Neuronal stem cell (in vitro differentiated cells): ENCODE results near the gene OR1E1.
"Not testable (repeated sequence)": the region's sequence is repeated elsewhere in the genome, so short reads cannot be mapped to it uniquely, and the experiment has no call there.

Experiments used
- DNase-seq: peaks from one replicate; pipeline ENCODE4 v3.0.0-alpha.2; 2013; ENCODE audit warnings: low spot score
- H2AFZ ChIP-seq: one replicate; pipeline ENCODE4 v1.6.1; 2013; ENCODE audit warnings: mild to moderate bottlenecking, low read length, inconsistent platforms
- H2AK5ac ChIP-seq: 2 replicates; pipeline ENCODE4 v1.6.1; 2013; ENCODE audit warnings: low read depth, mild to moderate bottlenecking, inconsistent platforms, low read length, moderate library complexity, mixed read lengths
- H2BK120ac ChIP-seq: 2 replicates; pipeline ENCODE4 v1.6.1; 2013; ENCODE audit warnings: low read depth, mild to moderate bottlenecking, inconsistent platforms, low read length, moderate library complexity, mixed read lengths
- H2BK12ac ChIP-seq: one replicate; pipeline ENCODE4 v1.6.1; 2013; ENCODE audit warnings: low read length, inconsistent platforms
- H2BK15ac ChIP-seq: 2 replicates; pipeline ENCODE4 v1.6.1; 2013; ENCODE audit warnings: mild to moderate bottlenecking, low read length, inconsistent platforms, mixed read lengths
- H2BK5ac ChIP-seq: one replicate; pipeline ENCODE4 v1.6.1; 2013; ENCODE audit warnings: inconsistent platforms, mild to moderate bottlenecking, low read length, moderate library complexity
- H3K14ac ChIP-seq: one replicate; pipeline ENCODE4 v1.6.1; 2013; ENCODE audit warnings: low read length, inconsistent platforms
- H3K18ac ChIP-seq: 2 replicates; pipeline ENCODE4 v1.6.1; 2013; ENCODE audit warnings: low read length, inconsistent platforms
- H3K23ac ChIP-seq: 2 replicates; pipeline ENCODE4 v1.6.1; 2013; ENCODE audit warnings: low read depth, mild to moderate bottlenecking, mixed read lengths, low read length, inconsistent platforms; ENCODE audit not compliant: poor library complexity
- H3K27ac ChIP-seq: replicated peaks from 3 replicates; pipeline ENCODE4 v1.5.1; 2013; ENCODE audit warnings: low read length, inconsistent platforms
- H3K27me3 ChIP-seq, 3 experiments: 2 replicates each; pipeline ENCODE4 v1.6.1; 2013; ENCODE audit warnings: low read length in 3 of 3, mild to moderate bottlenecking in 2 of 3, inconsistent platforms in 1 of 3, low read depth in 1 of 3, mixed read lengths in 1 of 3, moderate library complexity in 1 of 3; ENCODE audit not compliant: control insufficient read depth in 3 of 3, insufficient read depth in 3 of 3
- H3K36me3 ChIP-seq, 2 donors: replicated peaks in 1 of 2; 2 replicates each; pipeline ENCODE4 v1.6.1; 2013; ENCODE audit warnings: low read length in 2 of 2; ENCODE audit not compliant: control insufficient read depth in 2 of 2, insufficient read depth in 2 of 2
- H3K4ac ChIP-seq: 2 replicates; pipeline ENCODE4 v1.6.1; 2013; ENCODE audit warnings: inconsistent platforms, mild to moderate bottlenecking, low read length, moderate library complexity
- H3K4me1 ChIP-seq, 2 donors: 1 replicate in 1 of 2; 2 replicates in 1 of 2; pipeline ENCODE4 v1.6.1; 2013; ENCODE audit warnings: low read length in 2 of 2, low read depth in 1 of 2; ENCODE audit not compliant: control insufficient read depth in 2 of 2, insufficient read depth in 1 of 2
- H3K4me2 ChIP-seq: one replicate; pipeline ENCODE4 v1.6.1; 2013; ENCODE audit warnings: mild to moderate bottlenecking, low read length, inconsistent platforms; ENCODE audit not compliant: insufficient read depth, poor library complexity, severe bottlenecking
- H3K4me3 ChIP-seq, 2 donors: 2 replicates each; pipeline ENCODE4 v1.5.1; 2013; ENCODE audit warnings: low read length in 2 of 2, mild to moderate bottlenecking in 2 of 2, inconsistent platforms in 1 of 2, moderate library complexity in 1 of 2
- H3K79me1 ChIP-seq: one replicate; pipeline ENCODE4 v1.6.1; 2013; ENCODE audit warnings: low read depth, mild to moderate bottlenecking, inconsistent platforms, low read length, moderate library complexity
- H3K9ac ChIP-seq: one replicate; pipeline ENCODE4 v1.6.1; 2013; ENCODE audit warnings: mild to moderate bottlenecking, low read depth, low read length, inconsistent platforms; ENCODE audit not compliant: poor library complexity
- H3K9me3 ChIP-seq, 2 donors: replicated peaks in 1 of 2; 2 replicates each; pipeline versions ENCODE3 to v1.6.1; 2013; ENCODE audit warnings: low read length in 2 of 2, mild to moderate bottlenecking in 2 of 2, inconsistent platforms in 1 of 2, low read depth in 1 of 2, mixed read lengths in 1 of 2, moderate library complexity in 1 of 2; ENCODE audit not compliant: control insufficient read depth in 2 of 2, insufficient read depth in 1 of 2
- H4K8ac ChIP-seq: one replicate; pipeline ENCODE4 v1.6.1; 2013; ENCODE audit warnings: low read depth, mild to moderate bottlenecking, inconsistent platforms, low read length, moderate library complexity
- H4K91ac ChIP-seq: one replicate; pipeline ENCODE4 v1.6.1; 2013; ENCODE audit warnings: low read length, low read depth, mild to moderate bottlenecking, inconsistent platforms; ENCODE audit not compliant: poor library complexity
- WGBS, 2 donors: extraction: QIAGEN DNeasy Blood & Tissue Kit; methylation state at CpG; one replicate each; pipeline ENCODE4 v1.1.7; 2013; ENCODE audit warnings: missing lambda C conversion rate in 2 of 2, mixed read lengths in 1 of 2; ENCODE audit not compliant: insufficient read length in 2 of 2, insufficient replicate concordance in 1 of 2; ENCODE audit errors: extremely low coverage in 2 of 2; 5-methylcytosine and 5-hydroxymethylcytosine counted together

Gene OR1E1

GRCh38 chr17:3400055-3400454 is 1.8 kb upstream of the OR1E1 start:
- H3K4me2 ChIP-seq, result no peak overlapping the region
- H2AK5ac ChIP-seq, result no peak overlapping the region
- no peaks in the 10 kb centered on the region for H3K36me3 ChIP-seq
- no peak overlapping the region for H3K9ac ChIP-seq
- no peak overlapping the region for H2BK15ac ChIP-seq
- no peak overlapping the region for H3K27ac ChIP-seq
- H4K91ac ChIP-seq, result no peak overlapping the region
- H3K79me1 ChIP-seq, result no peaks in the 10 kb centered on the region
- H2BK5ac ChIP-seq, result no peak overlapping the region
- H4K8ac ChIP-seq, result no peak overlapping the region
- H3K4me3 ChIP-seq, result no peak overlapping the region
- no peaks in the 10 kb centered on the region for H3K4me1 ChIP-seq
- no peak overlapping the region for H3K14ac ChIP-seq
- H3K4ac ChIP-seq, result no peak overlapping the region
- no peak overlapping the region for H2BK120ac ChIP-seq
- no peak overlapping the region for H2BK12ac ChIP-seq
- H3K23ac ChIP-seq, result no peak overlapping the region
- no peaks in the 10 kb centered on the region for H3K27me3 ChIP-seq
- WGBS, 2 donors, result no CpG with 5 or more reads among the region's 6 CpGs
- no peak for DNase-seq
- peaks cover 0 to 4% of the 10 kb centered on the region in 2 donors for H3K9me3 ChIP-seq
- no peak overlapping the region for H2AFZ ChIP-seq
- H3K18ac ChIP-seq, result no peak overlapping the region

DNA sequence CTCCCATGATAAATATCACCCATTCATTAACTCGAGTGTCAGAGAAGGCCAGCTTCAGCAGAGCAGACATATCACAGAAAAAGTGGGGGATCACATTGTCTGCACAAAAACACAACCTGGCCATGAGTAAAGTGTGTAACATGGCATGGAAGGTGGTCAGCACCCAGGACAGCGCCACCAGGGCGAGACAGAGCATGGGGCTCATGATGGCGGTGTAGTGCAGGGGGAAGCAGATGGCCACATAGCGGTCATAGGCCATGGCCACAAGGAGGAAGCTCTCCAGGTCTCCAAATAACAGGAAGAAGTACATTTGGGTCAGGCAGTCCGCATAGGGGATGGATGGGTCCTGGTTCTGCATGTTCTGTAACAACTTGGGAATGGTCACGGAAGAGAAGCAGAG is 409 bp downstream of the OR1E1 start:
- not testable (repeated sequence) for H3K14ac ChIP-seq, H3K9me3 ChIP-seq, H2BK15ac ChIP-seq, H2AK5ac ChIP-seq, DNase-seq, H4K91ac ChIP-seq, H3K18ac ChIP-seq, H3K4me2 ChIP-seq, H3K23ac ChIP-seq, H2BK12ac ChIP-seq, H3K79me1 ChIP-seq, H2BK5ac ChIP-seq, H3K36me3 ChIP-seq, H3K4ac ChIP-seq, H3K4me1 ChIP-seq, H4K8ac ChIP-seq, H2BK120ac ChIP-seq, H3K9ac ChIP-seq, H3K27me3 ChIP-seq, H3K27ac ChIP-seq, H3K4me3 ChIP-seq, H2AFZ ChIP-seq
- WGBS, 2 donors, result no CpG with 5 or more reads among the region's 7 CpGs

- Histone ChIP-seq H3K79me1 (no peaks in the 10 kb centered on the region), H2AK5ac (no peak overlapping the region), H4K91ac (no peak overlapping the region), H3K27ac (no peak overlapping the region), H3K4me1 (no peaks in the 10 kb centered on the region), H3K14ac (no peak overlapping the region), H3K4me3 (no peak overlapping the region), H2BK12ac (no peak overlapping the region), H2BK120ac (no peak overlapping the region), H3K27me3 (no peaks in the 10 kb centered on the region), H4K8ac (no peak overlapping the region), H3K23ac (no peak overlapping the region), H3K36me3 (no peaks in the 10 kb centered on the region), H3K18ac (no peak overlapping the region), H3K4ac (no peak overlapping the region), H2BK15ac (no peak overlapping the region), H2AFZ (no peak overlapping the region), H3K4me2 (no peak overlapping the region), H2BK5ac (no peak overlapping the region), H3K9me3 (peaks cover 0 to 5% of the 10 kb centered on the region in 2 donors), H3K9ac (no peak overlapping the region)
- no peak for DNase-seq
- no CpG with 5 or more reads among the region's 4 CpGs for WGBS, 2 donors
Measured at GRCh38 chr17:3389791-3390190, 8.4 kb downstream of the OR1E1 start.

DNA sequence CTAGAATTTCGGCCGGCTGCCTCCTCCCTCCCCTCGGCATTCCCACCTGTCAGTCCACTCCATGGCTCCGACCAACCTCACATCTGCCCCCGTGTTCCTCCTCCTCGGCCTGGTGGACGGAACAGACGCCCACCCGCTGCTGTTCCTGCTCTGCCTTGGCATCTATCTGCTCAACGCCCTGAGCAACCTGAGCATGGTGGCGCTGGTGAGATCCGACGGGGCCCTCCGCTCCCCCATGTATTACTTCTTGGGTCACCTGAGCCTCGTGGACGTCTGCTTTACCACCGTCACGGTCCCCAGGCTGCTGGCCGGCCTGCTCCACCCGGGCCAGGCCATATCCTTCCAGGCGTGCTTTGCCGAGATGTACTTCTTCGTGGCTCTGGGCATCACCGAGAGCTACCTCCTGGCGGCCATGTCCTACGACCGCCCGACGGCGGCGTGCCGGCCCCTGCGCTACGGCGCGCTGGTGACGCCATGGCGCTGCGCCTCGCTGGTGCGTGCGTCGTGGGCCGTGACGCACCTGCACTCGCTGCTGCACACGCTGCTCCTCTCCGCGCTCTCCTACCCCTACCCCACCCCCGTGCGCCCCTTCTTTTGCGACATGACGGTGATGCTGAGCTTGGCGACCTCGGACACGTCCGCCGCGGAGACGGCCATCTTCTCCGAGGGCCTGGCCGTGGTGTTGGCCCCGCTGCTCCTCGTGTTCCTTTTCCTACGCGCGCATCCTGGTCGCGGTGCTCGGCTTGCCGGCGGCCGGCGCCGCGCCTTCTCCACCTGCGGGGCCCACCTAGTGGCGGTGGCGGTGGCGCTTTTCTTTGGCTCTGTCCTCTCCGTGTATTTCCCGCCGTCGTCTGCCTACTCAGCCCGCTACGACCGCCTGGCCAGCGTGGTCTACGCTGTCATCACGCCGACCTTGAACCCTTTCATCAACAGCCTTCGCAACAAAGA is 12.1 kb downstream of the OR1E1 start, which contains the start of gene OR3A2:
OR3A2 (minus strand) TSS at position 440 of the 948 bp plus-strand sequence.
- no CpG with 5 or more reads among the region's 92 CpGs for WGBS, 2 donors

More for the DNA sequence above, 12.1 kb downstream of the OR1E1 start, which contains the start of gene OR3A2:
- Histone ChIP-seq H3K4ac (no peak within 1 kb of the TSS), H3K9ac (peak within 1 kb of the TSS; percentile 36), H2BK12ac (peak within 1 kb of the TSS; percentile 65), H3K79me1 (no peaks in the 10 kb centered on the region), H4K91ac (no peak within 1 kb of the TSS), H3K18ac (peak within 1 kb of the TSS; percentile 51), H3K4me3 (peak within 1 kb of the TSS in 1 of 2 donors; percentile 47), H2AFZ (no peak within 1 kb of the TSS), H3K23ac (peak within 1 kb of the TSS; percentile 82), H3K27me3 (peaks cover 0 to 10% (median 0%) of the 10 kb centered on the region in 3 experiments), H3K4me2 (peak within 1 kb of the TSS; percentile 2), H2BK5ac (no peak within 1 kb of the TSS), H3K27ac (no peak within 1 kb of the TSS), H3K14ac (peak within 1 kb of the TSS; percentile 91), H3K4me1 (no peaks in the 10 kb centered on the region), H4K8ac (peak within 1 kb of the TSS; percentile 54), H2BK15ac (peak within 1 kb of the TSS; percentile 39), H3K9me3 (peaks cover 0 to 5% of the 10 kb centered on the region in 2 donors), H2BK120ac (no peak within 1 kb of the TSS), H2AK5ac (peak within 1 kb of the TSS; percentile 78), H3K36me3 (no peaks in the 10 kb centered on the region)
- DNase-seq, result no peak
